Panc1 (cell line): ENCODE measurements around the gene CCDC8.

Experiments
- TF ChIP-seq, protein P1 (sequence below): fragments of 450-650 bp; IDR thresholded peaks from 2 replicates; pipeline ENCODE4 v1.5.1; 2017; ENCODE audit warnings: mild to moderate bottlenecking
- TF ChIP-seq, protein P2 (sequence below), 2 experiments: IDR thresholded peaks; 2 replicates each; pipeline ENCODE4 v1.6.1; 2011 to 2012; ENCODE audit warnings: low read depth in 2 of 2, control low read depth in 1 of 2, low read length in 1 of 2, mild to moderate bottlenecking in 1 of 2, moderate library complexity in 1 of 2; ENCODE audit not compliant: insufficient read depth in 1 of 2

DNA sequence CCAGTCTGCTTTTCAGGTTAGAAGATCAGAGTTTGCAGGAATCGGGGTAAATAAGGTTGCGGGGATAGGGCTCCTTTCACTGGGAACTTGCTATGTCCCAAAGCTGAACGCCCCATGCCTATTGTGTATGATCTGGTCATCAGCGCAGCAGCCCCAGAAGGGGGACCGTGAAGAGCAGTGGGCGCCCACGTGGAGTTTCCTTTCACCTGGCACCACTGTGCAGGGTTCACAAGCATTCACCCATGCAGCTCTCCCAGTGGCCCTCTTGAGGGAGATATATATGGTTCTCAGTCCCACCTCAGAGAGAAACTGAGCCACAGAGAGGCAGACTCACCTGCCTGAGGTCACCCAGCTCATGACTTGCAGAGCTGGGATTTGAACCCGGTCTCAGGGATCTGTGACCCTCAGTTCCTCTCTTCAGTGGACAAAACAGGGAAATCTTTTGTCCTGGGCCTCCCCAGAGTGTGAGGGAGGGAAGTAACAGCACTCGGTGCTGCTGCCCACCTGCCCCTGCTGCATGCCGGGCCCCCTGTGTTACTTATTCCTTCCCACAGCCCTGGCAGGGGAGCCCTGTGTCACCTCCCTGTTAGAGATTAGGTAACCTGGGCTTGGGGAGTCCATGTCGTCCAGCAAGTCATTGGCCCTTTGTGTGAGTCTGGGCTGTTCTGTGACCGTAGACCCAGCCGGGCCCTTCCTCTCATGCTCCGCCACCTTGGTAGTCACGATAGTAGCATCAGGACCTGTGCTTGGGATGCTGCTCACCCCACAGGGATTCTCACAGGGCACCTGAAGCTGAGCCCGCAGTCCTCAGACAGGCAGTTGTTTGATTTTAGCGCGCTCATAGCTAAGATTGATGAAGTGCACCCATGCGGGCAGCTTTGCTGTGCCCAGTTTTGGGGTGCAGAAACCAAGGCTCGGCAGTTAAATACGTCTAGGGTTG lies 38.6 kb downstream of the CCDC8 start:
- TF ChIP-seq, protein P1, sequence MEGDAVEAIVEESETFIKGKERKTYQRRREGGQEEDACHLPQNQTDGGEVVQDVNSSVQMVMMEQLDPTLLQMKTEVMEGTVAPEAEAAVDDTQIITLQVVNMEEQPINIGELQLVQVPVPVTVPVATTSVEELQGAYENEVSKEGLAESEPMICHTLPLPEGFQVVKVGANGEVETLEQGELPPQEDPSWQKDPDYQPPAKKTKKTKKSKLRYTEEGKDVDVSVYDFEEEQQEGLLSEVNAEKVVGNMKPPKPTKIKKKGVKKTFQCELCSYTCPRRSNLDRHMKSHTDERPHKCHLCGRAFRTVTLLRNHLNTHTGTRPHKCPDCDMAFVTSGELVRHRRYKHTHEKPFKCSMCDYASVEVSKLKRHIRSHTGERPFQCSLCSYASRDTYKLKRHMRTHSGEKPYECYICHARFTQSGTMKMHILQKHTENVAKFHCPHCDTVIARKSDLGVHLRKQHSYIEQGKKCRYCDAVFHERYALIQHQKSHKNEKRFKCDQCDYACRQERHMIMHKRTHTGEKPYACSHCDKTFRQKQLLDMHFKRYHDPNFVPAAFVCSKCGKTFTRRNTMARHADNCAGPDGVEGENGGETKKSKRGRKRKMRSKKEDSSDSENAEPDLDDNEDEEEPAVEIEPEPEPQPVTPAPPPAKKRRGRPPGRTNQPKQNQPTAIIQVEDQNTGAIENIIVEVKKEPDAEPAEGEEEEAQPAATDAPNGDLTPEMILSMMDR, result no peak
- TF ChIP-seq, protein P2, sequence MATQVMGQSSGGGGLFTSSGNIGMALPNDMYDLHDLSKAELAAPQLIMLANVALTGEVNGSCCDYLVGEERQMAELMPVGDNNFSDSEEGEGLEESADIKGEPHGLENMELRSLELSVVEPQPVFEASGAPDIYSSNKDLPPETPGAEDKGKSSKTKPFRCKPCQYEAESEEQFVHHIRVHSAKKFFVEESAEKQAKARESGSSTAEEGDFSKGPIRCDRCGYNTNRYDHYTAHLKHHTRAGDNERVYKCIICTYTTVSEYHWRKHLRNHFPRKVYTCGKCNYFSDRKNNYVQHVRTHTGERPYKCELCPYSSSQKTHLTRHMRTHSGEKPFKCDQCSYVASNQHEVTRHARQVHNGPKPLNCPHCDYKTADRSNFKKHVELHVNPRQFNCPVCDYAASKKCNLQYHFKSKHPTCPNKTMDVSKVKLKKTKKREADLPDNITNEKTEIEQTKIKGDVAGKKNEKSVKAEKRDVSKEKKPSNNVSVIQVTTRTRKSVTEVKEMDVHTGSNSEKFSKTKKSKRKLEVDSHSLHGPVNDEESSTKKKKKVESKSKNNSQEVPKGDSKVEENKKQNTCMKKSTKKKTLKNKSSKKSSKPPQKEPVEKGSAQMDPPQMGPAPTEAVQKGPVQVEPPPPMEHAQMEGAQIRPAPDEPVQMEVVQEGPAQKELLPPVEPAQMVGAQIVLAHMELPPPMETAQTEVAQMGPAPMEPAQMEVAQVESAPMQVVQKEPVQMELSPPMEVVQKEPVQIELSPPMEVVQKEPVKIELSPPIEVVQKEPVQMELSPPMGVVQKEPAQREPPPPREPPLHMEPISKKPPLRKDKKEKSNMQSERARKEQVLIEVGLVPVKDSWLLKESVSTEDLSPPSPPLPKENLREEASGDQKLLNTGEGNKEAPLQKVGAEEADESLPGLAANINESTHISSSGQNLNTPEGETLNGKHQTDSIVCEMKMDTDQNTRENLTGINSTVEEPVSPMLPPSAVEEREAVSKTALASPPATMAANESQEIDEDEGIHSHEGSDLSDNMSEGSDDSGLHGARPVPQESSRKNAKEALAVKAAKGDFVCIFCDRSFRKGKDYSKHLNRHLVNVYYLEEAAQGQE (IDR thresholded peaks at IDR 0.05; ENCODE audit: insufficient read depth in 1 of 2, low read depth in 2 of 2, low read length in 1 of 2), result no peak
